ENCODE results near the gene FOXRED2. TPM values are rescaled to one million over a fixed set of nuclear protein-coding genes. Genes with fewer than 3 reads are reported as not detected.
A peak's percentile ranks its signal among the peaks of the same experiment; 100 is the strongest.
"Not testable (repeated sequence)": the region's sequence is repeated elsewhere in the genome, so short reads cannot be mapped to it uniquely, and the experiment has no call there.

The FOXRED2 gene
- total and polyA plus RNA-seq, 2 donors = 2.5 to 3.4 TPM

- DNase-seq (ENCODE audit: low read depth in 6 of 9, low spot score in 9 of 9) = no peak
- H3K4me3 ChIP-seq (ENCODE audit: low read length in 2 of 2) = no peak overlapping the region
- no peaks in the 10 kb centered on the region for H3K36me3 ChIP-seq (ENCODE audit: control insufficient read depth in 2 of 2, insufficient read depth in 2 of 2, low read length in 1 of 2)
- WGBS = 86% methylated on average over 12 of the region's 12 CpGs
- peak overlapping the region in 1 of 2 donors; percentile 94 for H3K27ac ChIP-seq (ENCODE audit: low read depth in 1 of 2, low read length in 1 of 2)
- H3K9me3 ChIP-seq (ENCODE audit: control insufficient read depth in 2 of 2, insufficient read depth in 1 of 2, low read length in 1 of 2) = no peaks in the 10 kb centered on the region
- H3K4me1 ChIP-seq (ENCODE audit: control insufficient read depth in 2 of 2, insufficient read depth in 2 of 2, low read length in 2 of 2) = peaks cover 26 to 62% of the 10 kb centered on the region in 2 donors
- H3K27me3 ChIP-seq (ENCODE audit: control insufficient read depth in 2 of 2, insufficient read depth in 1 of 2, low read length in 1 of 2) = no peaks in the 10 kb centered on the region
These were observed 50.4 kb downstream of the FOXRED2 start for GRCh38 chr22:36456464-36456845.

GRCh38 chr22:36455571-36456463 lies 51.0 kb downstream of the FOXRED2 start:
- Histone ChIP-seq H3K4me3 (ENCODE audit: low read length in 2 of 2) (peak overlapping the region; percentile 48 to 55), H3K9me3 (ENCODE audit: control insufficient read depth in 2 of 2, insufficient read depth in 1 of 2, low read length in 1 of 2) (peaks cover 0 to 2% of the 10 kb centered on the region in 2 donors), H3K27me3 (ENCODE audit: control insufficient read depth in 2 of 2, insufficient read depth in 1 of 2, low read length in 1 of 2) (no peaks in the 10 kb centered on the region), H3K27ac (ENCODE audit: low read depth in 1 of 2, low read length in 1 of 2) (peak overlapping the region; percentile 88 to 94), H3K4me1 (ENCODE audit: control insufficient read depth in 2 of 2, insufficient read depth in 2 of 2, low read length in 2 of 2) (peaks cover 32 to 65% of the 10 kb centered on the region in 2 donors), H3K36me3 (ENCODE audit: control insufficient read depth in 2 of 2, insufficient read depth in 2 of 2, low read length in 1 of 2) (no peaks in the 10 kb centered on the region)
- WGBS = 71% methylated on average over 21 of the region's 21 CpGs
- no peak for DNase-seq (ENCODE audit: low read depth in 6 of 9, low spot score in 9 of 9)

- Histone ChIP-seq H3K27ac (ENCODE audit: low read depth in 1 of 2, low read length in 1 of 2) (peak overlapping the region; percentile 88 to 94), H3K9me3 (ENCODE audit: control insufficient read depth in 2 of 2, insufficient read depth in 1 of 2, low read length in 1 of 2) (peaks cover 0 to 4% of the 10 kb centered on the region in 2 donors), H3K27me3 (ENCODE audit: control insufficient read depth in 2 of 2, insufficient read depth in 1 of 2, low read length in 1 of 2) (no peaks in the 10 kb centered on the region), H3K36me3 (ENCODE audit: control insufficient read depth in 2 of 2, insufficient read depth in 2 of 2, low read length in 1 of 2) (no peaks in the 10 kb centered on the region), H3K4me3 (ENCODE audit: low read length in 2 of 2) (peak overlapping the region; percentile 48 to 55), H3K4me1 (ENCODE audit: control insufficient read depth in 2 of 2, insufficient read depth in 2 of 2, low read length in 2 of 2) (peaks cover 32 to 69% of the 10 kb centered on the region in 2 donors)
- peak; percentile 82 to 98 (median 97) for DNase-seq (ENCODE audit: low read depth in 6 of 9, low spot score in 9 of 9)
- WGBS = under 1% methylated on average over 61 of the region's 61 CpGs
These were observed 51.8 kb downstream of the FOXRED2 start for GRCh38 chr22:36454916-36455570.

GRCh38 chr22:36453855-36454378 lies 52.9 kb downstream of the FOXRED2 start:
- Histone ChIP-seq H3K36me3 (ENCODE audit: control insufficient read depth in 2 of 2, insufficient read depth in 2 of 2, low read length in 1 of 2) (no peaks in the 10 kb centered on the region), H3K4me1 (ENCODE audit: control insufficient read depth in 2 of 2, insufficient read depth in 2 of 2, low read length in 2 of 2) (peaks cover 32 to 80% of the 10 kb centered on the region in 2 donors), H3K27ac (ENCODE audit: low read depth in 1 of 2, low read length in 1 of 2) (peak overlapping the region; percentile 81 to 94), H3K4me3 (ENCODE audit: low read length in 2 of 2) (no peak overlapping the region), H3K9me3 (ENCODE audit: control insufficient read depth in 2 of 2, insufficient read depth in 1 of 2, low read length in 1 of 2) (peaks cover 0 to 4% of the 10 kb centered on the region in 2 donors), H3K27me3 (ENCODE audit: control insufficient read depth in 2 of 2, insufficient read depth in 1 of 2, low read length in 1 of 2) (no peaks in the 10 kb centered on the region)
- peak in 1 of 9 donors; percentile 49 for DNase-seq (ENCODE audit: low read depth in 6 of 9, low spot score in 9 of 9)
- 93% methylated on average over 16 of the region's 16 CpGs for WGBS

GRCh38 chr22:36452978-36453607 lies 53.7 kb downstream of the FOXRED2 start:
- not testable (repeated sequence) for H3K36me3 ChIP-seq (ENCODE audit: control insufficient read depth in 2 of 2, insufficient read depth in 2 of 2, low read length in 1 of 2); H3K27me3 ChIP-seq (ENCODE audit: control insufficient read depth in 2 of 2, insufficient read depth in 1 of 2, low read length in 1 of 2); H3K4me3 ChIP-seq (ENCODE audit: low read length in 2 of 2); H3K9me3 ChIP-seq (ENCODE audit: control insufficient read depth in 2 of 2, insufficient read depth in 1 of 2, low read length in 1 of 2)
- WGBS = 79% methylated on average over 5 of the region's 5 CpGs
- peaks cover 32 to 83% of the 10 kb centered on the region in 2 donors for H3K4me1 ChIP-seq (ENCODE audit: control insufficient read depth in 2 of 2, insufficient read depth in 2 of 2, low read length in 2 of 2)
- H3K27ac ChIP-seq (ENCODE audit: low read depth in 1 of 2, low read length in 1 of 2) = peak overlapping the region; percentile 85 to 99
- peak in 1 of 9 donors; percentile 37 for DNase-seq (ENCODE audit: low read depth in 6 of 9, low spot score in 9 of 9)

- H3K4me3 ChIP-seq (ENCODE audit: low read length in 2 of 2) = no peak overlapping the region
- 86% methylated on average over 9 of the region's 9 CpGs for WGBS
- peak in 1 of 9 donors; percentile 37 for DNase-seq (ENCODE audit: low read depth in 6 of 9, low spot score in 9 of 9)
- no peaks in the 10 kb centered on the region for H3K36me3 ChIP-seq (ENCODE audit: control insufficient read depth in 2 of 2, insufficient read depth in 2 of 2, low read length in 1 of 2)
- peak overlapping the region; percentile 85 to 99 for H3K27ac ChIP-seq (ENCODE audit: low read depth in 1 of 2, low read length in 1 of 2)
- no peaks in the 10 kb centered on the region for H3K27me3 ChIP-seq (ENCODE audit: control insufficient read depth in 2 of 2, insufficient read depth in 1 of 2, low read length in 1 of 2)
- H3K4me1 ChIP-seq (ENCODE audit: control insufficient read depth in 2 of 2, insufficient read depth in 2 of 2, low read length in 2 of 2) = peaks cover 32 to 80% of the 10 kb centered on the region in 2 donors
- peaks cover 0 to 6% of the 10 kb centered on the region in 2 donors for H3K9me3 ChIP-seq (ENCODE audit: control insufficient read depth in 2 of 2, insufficient read depth in 1 of 2, low read length in 1 of 2)
These were observed 54.4 kb downstream of the FOXRED2 start for GRCh38 chr22:36452250-36452977.

- not testable (repeated sequence) for H3K27me3 ChIP-seq (ENCODE audit: control insufficient read depth in 2 of 2, insufficient read depth in 1 of 2, low read length in 1 of 2); DNase-seq (ENCODE audit: low read depth in 6 of 9, low spot score in 9 of 9); H3K9me3 ChIP-seq (ENCODE audit: control insufficient read depth in 2 of 2, insufficient read depth in 1 of 2, low read length in 1 of 2); H3K36me3 ChIP-seq (ENCODE audit: control insufficient read depth in 2 of 2, insufficient read depth in 2 of 2, low read length in 1 of 2); H3K4me3 ChIP-seq (ENCODE audit: low read length in 2 of 2)
- H3K4me1 ChIP-seq (ENCODE audit: control insufficient read depth in 2 of 2, insufficient read depth in 2 of 2, low read length in 2 of 2) = peaks cover 32 to 76% of the 10 kb centered on the region in 2 donors
- WGBS = 97% methylated on average over 7 of the region's 7 CpGs
- H3K27ac ChIP-seq (ENCODE audit: low read depth in 1 of 2, low read length in 1 of 2) = peak overlapping the region; percentile 96 to 99
These were observed 55.9 kb downstream of the FOXRED2 start for GRCh38 chr22:36450923-36451322.

- Histone ChIP-seq H3K36me3 (ENCODE audit: control insufficient read depth in 2 of 2, insufficient read depth in 2 of 2, low read length in 1 of 2) (no peaks in the 10 kb centered on the region), H3K4me1 (ENCODE audit: control insufficient read depth in 2 of 2, insufficient read depth in 2 of 2, low read length in 2 of 2) (peaks cover 24 to 66% of the 10 kb centered on the region in 2 donors), H3K9me3 (ENCODE audit: control insufficient read depth in 2 of 2, insufficient read depth in 1 of 2, low read length in 1 of 2) (peaks cover 0 to 8% of the 10 kb centered on the region in 2 donors), H3K4me3 (ENCODE audit: low read length in 2 of 2) (no peak overlapping the region), H3K27ac (ENCODE audit: low read depth in 1 of 2, low read length in 1 of 2) (no peak overlapping the region), H3K27me3 (ENCODE audit: control insufficient read depth in 2 of 2, insufficient read depth in 1 of 2, low read length in 1 of 2) (no peaks in the 10 kb centered on the region)
- no peak for DNase-seq (ENCODE audit: low read depth in 6 of 9, low spot score in 9 of 9)
- 85% methylated on average over 11 of the region's 11 CpGs for WGBS
These were observed 57.2 kb downstream of the FOXRED2 start for GRCh38 chr22:36449596-36450175.
